ENCODE measurements around the gene SFN. TPM values are rescaled to one million over a fixed set of nuclear protein-coding genes. Genes with fewer than 3 reads are reported as not detected.

Gene SFN
- total RNA-seq, 1 donor = under 0.01 TPM

GRCh38 chr1:26858891-26859640 is 3.9 kb upstream of the SFN start:
- Histone ChIP-seq H3K4me1 (ENCODE audit: insufficient read depth, low read length) (peaks cover 11% of the 10 kb centered on the region), H3K27ac (ENCODE audit: low read depth, low read length) (no peak overlapping the region), H2AFZ (ENCODE audit: low read length) (no peak overlapping the region), H3K79me2 (ENCODE audit: insufficient read depth, low read length) (no peaks in the 10 kb centered on the region), H3K4me3 (ENCODE audit: insufficient read depth, low read length) (no peak overlapping the region), H4K20me1 (ENCODE audit: insufficient read depth, low read length) (peaks cover under 1% of the 10 kb centered on the region), H3K27me3 (ENCODE audit: insufficient read depth, low read length) (no peaks in the 10 kb centered on the region), H3K36me3 (ENCODE audit: insufficient read depth, low read length) (peaks cover 11% of the 10 kb centered on the region), H3K4me2 (ENCODE audit: insufficient read depth, low read length) (no peak overlapping the region), H3K9me3 (ENCODE audit: low read depth, low read length) (no peaks in the 10 kb centered on the region)
- peak; percentile 83 for DNase-seq (ENCODE audit: insufficient read length, low spot score, missing footprints)
- TF ChIP-seq CTCF (IDR thresholded peaks at IDR 0.05; ENCODE audit: extremely low read depth, low read depth, low read length) = no peak

- Histone ChIP-seq H3K36me3 (ENCODE audit: insufficient read depth, low read length) (peaks cover 5% of the 10 kb centered on the region), H2AFZ (ENCODE audit: low read length) (no peak overlapping the region), H3K27ac (ENCODE audit: low read depth, low read length) (peak overlapping the region; percentile 9), H3K4me2 (ENCODE audit: insufficient read depth, low read length) (no peak overlapping the region), H3K27me3 (ENCODE audit: insufficient read depth, low read length) (no peaks in the 10 kb centered on the region), H3K79me2 (ENCODE audit: insufficient read depth, low read length) (no peaks in the 10 kb centered on the region), H3K9me3 (ENCODE audit: low read depth, low read length) (no peaks in the 10 kb centered on the region), H3K4me3 (ENCODE audit: insufficient read depth, low read length) (no peak overlapping the region), H4K20me1 (ENCODE audit: insufficient read depth, low read length) (no peaks in the 10 kb centered on the region), H3K4me1 (ENCODE audit: insufficient read depth, low read length) (peaks cover 23% of the 10 kb centered on the region)
- DNase-seq (ENCODE audit: insufficient read length, low spot score, missing footprints) = peak; percentile 93
- TF ChIP-seq CTCF (IDR thresholded peaks at IDR 0.05; ENCODE audit: extremely low read depth, low read depth, low read length) = peak; percentile 41
Measured at GRCh38 chr1:26861286-26861701, 1.7 kb upstream of the SFN start.

- Histone ChIP-seq H3K4me2 (ENCODE audit: insufficient read depth, low read length) (no peak overlapping the region), H3K9me3 (ENCODE audit: low read depth, low read length) (no peaks in the 10 kb centered on the region), H2AFZ (ENCODE audit: low read length) (no peak overlapping the region), H4K20me1 (ENCODE audit: insufficient read depth, low read length) (no peaks in the 10 kb centered on the region), H3K4me1 (ENCODE audit: insufficient read depth, low read length) (peaks cover 23% of the 10 kb centered on the region), H3K27ac (ENCODE audit: low read depth, low read length) (no peak overlapping the region), H3K36me3 (ENCODE audit: insufficient read depth, low read length) (peaks cover 5% of the 10 kb centered on the region), H3K79me2 (ENCODE audit: insufficient read depth, low read length) (no peaks in the 10 kb centered on the region), H3K27me3 (ENCODE audit: insufficient read depth, low read length) (no peaks in the 10 kb centered on the region), H3K4me3 (ENCODE audit: insufficient read depth, low read length) (no peak overlapping the region)
- TF ChIP-seq CTCF (IDR thresholded peaks at IDR 0.05; ENCODE audit: extremely low read depth, low read depth, low read length) = no peak
- peak; percentile 92 for DNase-seq (ENCODE audit: insufficient read length, low spot score, missing footprints)
Measured at GRCh38 chr1:26861889-26862378, 1.0 kb upstream of the SFN start.

GRCh38 chr1:26863685-26864077 is 732 bp downstream of the SFN start:
- no peaks in the 10 kb centered on the region for H4K20me1 ChIP-seq (ENCODE audit: insufficient read depth, low read length)
- no peak overlapping the region for H2AFZ ChIP-seq (ENCODE audit: low read length)
- H3K27me3 ChIP-seq (ENCODE audit: insufficient read depth, low read length) = no peaks in the 10 kb centered on the region
- DNase-seq (ENCODE audit: insufficient read length, low spot score, missing footprints) = no peak
- H3K4me3 ChIP-seq (ENCODE audit: insufficient read depth, low read length) = peak overlapping the region; percentile 86
- no peaks in the 10 kb centered on the region for H3K79me2 ChIP-seq (ENCODE audit: insufficient read depth, low read length)
- no peaks in the 10 kb centered on the region for H3K36me3 ChIP-seq (ENCODE audit: insufficient read depth, low read length)
- no peak for TF ChIP-seq CTCF (IDR thresholded peaks at IDR 0.05; ENCODE audit: extremely low read depth, low read depth, low read length)
- peaks cover 23% of the 10 kb centered on the region for H3K4me1 ChIP-seq (ENCODE audit: insufficient read depth, low read length)
- H3K4me2 ChIP-seq (ENCODE audit: insufficient read depth, low read length) = peak overlapping the region; percentile 97
- H3K9me3 ChIP-seq (ENCODE audit: low read depth, low read length) = no peaks in the 10 kb centered on the region
- no peak overlapping the region for H3K27ac ChIP-seq (ENCODE audit: low read depth, low read length)

Data from osteoblast (primary cell).